Limb (tissue), 2 donors: ENCODE measurements around the gene CYP17A1.

Source experiments
- DNase-seq, 2 donors: peaks; one replicate each; pipeline ENCODE4 v3.0.0-alpha.2; 2016; ENCODE audit errors: extremely low spot score in 2 of 2

CYP17A1 gene

GRCh38 chr10:102811346-102811745, 25.9 kb downstream of the CYP17A1 start:
- no peak for DNase-seq

GRCh38 chr10:102808380-102808779, 28.8 kb downstream of the CYP17A1 start:
- no peak for DNase-seq

- DNase-seq, result no peak
Measured at GRCh38 chr10:102804382-102805055, 32.7 kb downstream of the CYP17A1 start.

- no peak for DNase-seq
Measured at GRCh38 chr10:102802920-102803534, 34.2 kb downstream of the CYP17A1 start.

GRCh38 chr10:102801978-102802377, 35.2 kb downstream of the CYP17A1 start:
- DNase-seq, result no peak

GRCh38 chr10:102801496-102801895, 35.7 kb downstream of the CYP17A1 start:
- no peak for DNase-seq

- no peak for DNase-seq
Measured at GRCh38 chr10:102800611-102801335, 36.4 kb downstream of the CYP17A1 start.

- DNase-seq, result no peak
Measured at GRCh38 chr10:102799691-102800471, 37.3 kb downstream of the CYP17A1 start.

- DNase-seq, result peak; percentile 71 to 82
Measured at GRCh38 chr10:102796407-102797176, 40.6 kb downstream of the CYP17A1 start.

- DNase-seq, result no peak
Measured at GRCh38 chr10:102795453-102796406, 41.5 kb downstream of the CYP17A1 start.

- DNase-seq, result no peak
Measured at GRCh38 chr10:102791754-102792395, 45.3 kb downstream of the CYP17A1 start.

GRCh38 chr10:102785818-102786217, 51.4 kb downstream of the CYP17A1 start:
- no peak for DNase-seq

- no peak for DNase-seq
Measured at GRCh38 chr10:102783568-102783967, 53.6 kb downstream of the CYP17A1 start.

GRCh38 chr10:102782673-102783551, 54.3 kb downstream of the CYP17A1 start:
- peak in 1 of 2 donors; percentile 58 for DNase-seq

- DNase-seq, result no peak
Measured at GRCh38 chr10:102781921-102782557, 55.2 kb downstream of the CYP17A1 start.

- DNase-seq, result peak in 1 of 2 donors; percentile 41
Measured at GRCh38 chr10:102781090-102781920, 55.9 kb downstream of the CYP17A1 start.
